AG04450 (cell line): ENCODE data around the gene DUOXA1. TPM values are rescaled to one million over a fixed set of nuclear protein-coding genes. Genes with fewer than 3 reads are reported as not detected.

Source experiments
- CTCF ChIA-PET: fragments of 300-600, 350-600 bp; formaldehyde crosslinking; extraction: SDS; loops from one replicate; lab custom pipeline; 2022; ENCODE audit warnings: antibody characterized with exemption, inconsistent platforms; lab: Charles Lee
- POLR2A ChIA-PET: fragments of 350-600 bp; formaldehyde crosslinking; extraction: SDS; loops from one replicate; lab custom pipeline; 2021; ENCODE audit warnings: antibody characterized with exemption, inconsistent platforms; lab: Yijun Ruan, JAX
- DNase-seq: peaks from one replicate; pipeline ENCODE4 v3.0.0-alpha.2; 2011; ENCODE audit warnings: low read depth, low spot score
- H3K27ac ChIP-seq: one replicate; pipeline ENCODE4 v1.5.1; 2012; ENCODE audit warnings: low read depth, low read length, control low read depth
- H3K27me3 ChIP-seq: one replicate; pipeline ENCODE4 v1.6.0; 2012; ENCODE audit warnings: low read length; ENCODE audit not compliant: control insufficient read depth, insufficient read depth
- H3K4me3 ChIP-seq: 2 replicates; pipeline ENCODE4 v1.5.1; 2011; ENCODE audit warnings: mild to moderate bottlenecking, low read depth, low read length, control low read depth
- H3K9me3 ChIP-seq: 2 replicates; pipeline ENCODE4 v1.5.1; 2012; ENCODE audit warnings: low read length; ENCODE audit not compliant: control insufficient read depth, insufficient read depth
- CTCF ChIP-seq: IDR thresholded peaks from 2 replicates; pipeline ENCODE4 v1.5.1; 2011; ENCODE audit warnings: low read depth, low read length, control low read depth, inconsistent platforms
- polyA plus RNA-seq: library from polyadenylated mRNA; depleted of rRNA; stranded (reverse); fragments of >200 nt; gene quantifications from 2 replicates; pipeline ENCODE4 v1.2.3, GENCODE V29; 2011

The DUOXA1 gene
- polyA plus RNA-seq, 1 experiment, result not detected

- no peak for DNase-seq
- CTCF ChIA-PET, result interaction anchor here (1.7 kb wide), 1 partner anchor 28 kb away, joined by 7 read pairs; no protein-coding TSS in a partner anchor
- no peaks in the 10 kb centered on the region for H3K9me3 ChIP-seq
- no peak overlapping the region for H3K27ac ChIP-seq
- POLR2A ChIA-PET, result no interaction called here
- no peak for TF ChIP-seq CTCF
- no peak overlapping the region for H3K4me3 ChIP-seq
- H3K27me3 ChIP-seq, result peaks cover 16% of the 10 kb centered on the region
Measured at GRCh38 chr15:45146405-45146804, 16.7 kb upstream of the DUOXA1 start.

- Histone ChIP-seq H3K9me3 (no peaks in the 10 kb centered on the region), H3K4me3 (no peak overlapping the region), H3K27ac (no peak overlapping the region), H3K27me3 (peaks cover 16% of the 10 kb centered on the region)
- ChIA-PET POLR2A (no interaction called here), CTCF (interaction anchor here (1.5 kb wide), 1 partner anchor 26 kb away, joined by 4 read pairs; no protein-coding TSS in a partner anchor)
- no peak for TF ChIP-seq CTCF
- no peak for DNase-seq
Measured at GRCh38 chr15:45144775-45145174, 15.1 kb upstream of the DUOXA1 start.

- TF ChIP-seq CTCF, result no peak
- POLR2A ChIA-PET, result no interaction called here
- Histone ChIP-seq H3K27ac (no peak overlapping the region), H3K27me3 (peaks cover 22% of the 10 kb centered on the region), H3K4me3 (no peak overlapping the region), H3K9me3 (no peaks in the 10 kb centered on the region; the same call in 1 of the 2 replicates)
- no peak for DNase-seq
- CTCF ChIA-PET, result interaction anchor here (1.5 to 1.8 kb wide), 2 partner anchors 17 to 26 kb away, joined by 4 to 7 read pairs; no protein-coding TSS in a partner anchor
Measured at GRCh38 chr15:45143946-45144345, 14.3 kb upstream of the DUOXA1 start.

GRCh38 chr15:45143056-45143455, 13.4 kb upstream of the DUOXA1 start:
- H3K27ac ChIP-seq, result no peak overlapping the region
- ChIA-PET POLR2A (no interaction called here), CTCF (interaction anchor here (1.6 to 1.8 kb wide), 2 partner anchors 16 to 25 kb away, joined by 7 read pairs; no protein-coding TSS in a partner anchor)
- H3K27me3 ChIP-seq, result peaks cover 26% of the 10 kb centered on the region
- no peak overlapping the region for H3K4me3 ChIP-seq
- H3K9me3 ChIP-seq, result no peaks in the 10 kb centered on the region; the same call in 1 of the 2 replicates
- DNase-seq, result no peak
- no peak for TF ChIP-seq CTCF

GRCh38 chr15:45141386-45141785, 11.7 kb upstream of the DUOXA1 start:
- Histone ChIP-seq H3K4me3 (no peak overlapping the region), H3K27me3 (peaks cover 36% of the 10 kb centered on the region), H3K9me3 (no peaks in the 10 kb centered on the region; the same call in 1 of the 2 replicates), H3K27ac (no peak overlapping the region)
- DNase-seq, result no peak
- no peak for TF ChIP-seq CTCF
- CTCF ChIA-PET, result interaction anchor here (1.4 to 1.6 kb wide), 2 partner anchors 22 to 23 kb away, joined by 5 to 7 read pairs; no protein-coding TSS in a partner anchor
- POLR2A ChIA-PET, result no interaction called here
